ENCODE results near the gene ASPDH. TPM values are rescaled to one million over a fixed set of nuclear protein-coding genes. Genes with fewer than 3 reads are reported as not detected.

Gene ASPDH
- total and polyA plus RNA-seq, 2 donors (not counting 3 experiments of a cell fraction or from before 2014, with no cell fraction given) = not detected

GRCh38 chr19:50552540-50552939 is 38.8 kb upstream of the ASPDH start:
- ChIA-PET POLR2A (no interaction called here), CTCF (no interaction called here)
- no peak overlapping the region for H3K4me2 ChIP-seq (ENCODE audit: insufficient read depth, low read length)
- peaks cover 4 to 8% of the 10 kb centered on the region in 2 experiments for H3K27me3 ChIP-seq (ENCODE audit: control insufficient read depth in 2 of 2, insufficient read depth in 2 of 2, low read length in 2 of 2)
- no peak for DNase-seq (ENCODE audit: low read depth, low spot score)
- H3K4me1 ChIP-seq (ENCODE audit: control insufficient read depth, extremely low read depth, insufficient read depth, low read length) = peaks cover 3% of the 10 kb centered on the region
- H4K20me1 ChIP-seq (replicated peaks; ENCODE audit: control insufficient read depth, extremely low read depth, insufficient read depth, low read length) = no peaks in the 10 kb centered on the region
- no peak for FAIRE-seq
- intact Hi-C loops (cut with micrococcal nuclease) (no loop called here), dilution Hi-C loops (cut with MboI; ENCODE audit: extremely low pct_ligation_motif_present, low sequenced_read_pairs) (no loop called here)
- H3K36me3 ChIP-seq (ENCODE audit: control insufficient read depth in 2 of 2, extremely low read depth in 1 of 2, insufficient read depth in 2 of 2, low read length in 2 of 2) = no peaks in the 10 kb centered on the region
- TF ChIP-seq POLR2AphosphoS5 (IDR thresholded peaks at IDR 0.05; ENCODE audit: insufficient read depth, low read depth, low read length) (no peak), FOS (IDR thresholded peaks at IDR 0.05; ENCODE audit: borderline replicate concordance, insufficient read depth, low read length) (no peak), MAX (IDR thresholded peaks at IDR 0.05; ENCODE audit: insufficient read depth, insufficient read length) (no peak), MYC (IDR thresholded peaks at IDR 0.05; ENCODE audit: low read depth, low read length) (no peak), GATA2 (IDR thresholded peaks at IDR 0.05; ENCODE audit: insufficient read depth, insufficient read length, low read depth, low read length) (no peak), POLR2A (IDR thresholded peaks at IDR 0.05; ENCODE audit: low read depth, low read length) (no peak), JUN (IDR thresholded peaks at IDR 0.05; ENCODE audit: borderline replicate concordance, insufficient read depth, insufficient read length, low read depth) (no peak), EZH2 (IDR thresholded peaks at IDR 0.05; ENCODE audit: borderline replicate concordance, low read depth, low read length, severe bottlenecking) (no peak)
- TF ChIP-seq, protein P1, sequence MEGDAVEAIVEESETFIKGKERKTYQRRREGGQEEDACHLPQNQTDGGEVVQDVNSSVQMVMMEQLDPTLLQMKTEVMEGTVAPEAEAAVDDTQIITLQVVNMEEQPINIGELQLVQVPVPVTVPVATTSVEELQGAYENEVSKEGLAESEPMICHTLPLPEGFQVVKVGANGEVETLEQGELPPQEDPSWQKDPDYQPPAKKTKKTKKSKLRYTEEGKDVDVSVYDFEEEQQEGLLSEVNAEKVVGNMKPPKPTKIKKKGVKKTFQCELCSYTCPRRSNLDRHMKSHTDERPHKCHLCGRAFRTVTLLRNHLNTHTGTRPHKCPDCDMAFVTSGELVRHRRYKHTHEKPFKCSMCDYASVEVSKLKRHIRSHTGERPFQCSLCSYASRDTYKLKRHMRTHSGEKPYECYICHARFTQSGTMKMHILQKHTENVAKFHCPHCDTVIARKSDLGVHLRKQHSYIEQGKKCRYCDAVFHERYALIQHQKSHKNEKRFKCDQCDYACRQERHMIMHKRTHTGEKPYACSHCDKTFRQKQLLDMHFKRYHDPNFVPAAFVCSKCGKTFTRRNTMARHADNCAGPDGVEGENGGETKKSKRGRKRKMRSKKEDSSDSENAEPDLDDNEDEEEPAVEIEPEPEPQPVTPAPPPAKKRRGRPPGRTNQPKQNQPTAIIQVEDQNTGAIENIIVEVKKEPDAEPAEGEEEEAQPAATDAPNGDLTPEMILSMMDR (IDR thresholded peaks at IDR 0.05; ENCODE audit: extremely low read depth in 1 of 2, insufficient read depth in 1 of 2, low read depth in 1 of 2, low read length in 2 of 2) = no peak
- H3K79me2 ChIP-seq (ENCODE audit: control insufficient read depth, insufficient read depth, low read length) = no peaks in the 10 kb centered on the region
- H3K9ac ChIP-seq (replicated peaks; ENCODE audit: extremely low read depth, insufficient read depth, low read length) = no peak overlapping the region
- no peaks in the 10 kb centered on the region for H3K9me1 ChIP-seq (replicated peaks; ENCODE audit: control insufficient read depth, extremely low read depth, insufficient read depth, low read length)
- no peaks in the 10 kb centered on the region for H3K9me3 ChIP-seq (replicated peaks; ENCODE audit: control insufficient read depth, insufficient read depth, low read length)
- H3K4me3 ChIP-seq (replicated peaks in 1 of 3; ENCODE audit: insufficient read depth in 1 of 3, low read depth in 1 of 3, low read length in 3 of 3) = no peak overlapping the region
- BruUV-seq (replicated peaks) = no TSS peak
- no peak overlapping the region for H3K27ac ChIP-seq (ENCODE audit: insufficient read depth, low read depth, low read length)
- no peak overlapping the region for H2AFZ ChIP-seq (ENCODE audit: low read depth, low read length)

All from endothelial cell of umbilical vein (primary cell).